B cell (primary cell): ENCODE measurements around the gene SNCA. TPM values are rescaled to one million over a fixed set of nuclear protein-coding genes. Genes with fewer than 3 reads are reported as not detected.
A peak's percentile ranks its signal among the peaks of the same experiment; 100 is the strongest.

Source experiments
- ATAC-seq: fragments of 200-7000 bp; cut with Tn5 transposase; one replicate; pipeline ENCODE4 v1.10.0; 2021; ENCODE audit warnings: low read depth, mild to moderate bottlenecking, moderate number of reproducible peaks, moderate library complexity
- CTCF ChIA-PET: fragments of 350-600 bp; sonication (Branson Sonifier 250); formaldehyde crosslinking; loops from one replicate; lab custom pipeline; 2021; ENCODE audit warnings: antibody characterized with exemption, inconsistent platforms; lab: Charles Lee
- POLR2A ChIA-PET: fragments of 350-600 bp; sonication (Branson Sonifier 250); formaldehyde crosslinking; loops from one replicate; lab custom pipeline; 2021; ENCODE audit warnings: antibody characterized with exemption; lab: Charles Lee
- DNase-seq: peaks from one replicate; pipeline ENCODE4 v3.0.0; 2013
- H2AFZ ChIP-seq: 2 replicates; pipeline ENCODE4 v1.6.1; 2012; ENCODE audit warnings: mild to moderate bottlenecking, low read depth, low read length; ENCODE audit not compliant: insufficient read depth, poor library complexity, severe bottlenecking
- H3K27ac ChIP-seq, 2 donors: 1 replicate in 1 of 2; 2 replicates in 1 of 2; pipeline ENCODE4 v1.5.1; 2012 to 2013; ENCODE audit warnings: low read length in 2 of 2, mild to moderate bottlenecking in 2 of 2, moderate library complexity in 1 of 2
- H3K27me3 ChIP-seq, 4 experiments: fragments of 200-600 bp in 1 of 4; sonication (generic) in 1 of 4; replicated peaks in 1 of 4; 1 replicate in 2 of 4; 2 replicates in 2 of 4; pipeline versions ENCODE4 v1.6.1 to v1.7.0; 2013 to 2016; ENCODE audit warnings: low read length in 3 of 4, mild to moderate bottlenecking in 2 of 4, mixed read lengths in 1 of 4, moderate library complexity in 1 of 4; ENCODE audit not compliant: insufficient read depth in 4 of 4, control insufficient read depth in 3 of 4; ENCODE audit errors: control extremely low read depth in 1 of 4
- H3K36me3 ChIP-seq, 2 experiments: replicated peaks in 1 of 2; 1 replicate in 1 of 2; 2 replicates in 1 of 2; pipeline versions ENCODE4 v1.6.1 to v1.7.1; 2013; ENCODE audit warnings: low read length in 1 of 2; ENCODE audit not compliant: insufficient read depth in 2 of 2, control insufficient read depth in 1 of 2; ENCODE audit errors: control extremely low read depth in 1 of 2, extremely low read depth in 1 of 2
- H3K4me1 ChIP-seq, 2 donors: fragments of 200-600 bp in 1 of 2; sonication (generic) in 1 of 2; 1 replicate in 1 of 2; 2 replicates in 1 of 2; pipeline versions ENCODE4 v1.5.1 to v1.6.1; 2013 to 2017; ENCODE audit warnings: low read length in 2 of 2; ENCODE audit not compliant: control insufficient read depth in 2 of 2, insufficient read depth in 2 of 2
- H3K4me2 ChIP-seq: replicated peaks from 2 replicates; pipeline ENCODE3; 2012; ENCODE audit warnings: mild to moderate bottlenecking, low read depth, low read length; ENCODE audit not compliant: poor library complexity, severe bottlenecking
- H3K4me3 ChIP-seq, 5 experiments: fragments of 200-600 bp in 1 of 5; sonication (generic) in 1 of 5; 1 replicate in 3 of 5; 2 replicates in 2 of 5; pipeline versions ENCODE4 v1.5.1 to v1.7.0; 2011 to 2016; ENCODE audit warnings: low read length in 4 of 5, mild to moderate bottlenecking in 4 of 5, low read depth in 2 of 5, control low read depth in 1 of 5, moderate library complexity in 1 of 5; ENCODE audit not compliant: insufficient read depth in 1 of 5; ENCODE audit errors: control extremely low read depth in 1 of 5, extremely low read depth in 1 of 5
- H3K79me2 ChIP-seq: fragments of 200-600 bp; sonication (generic); one replicate; pipeline ENCODE4 v1.6.0; 2016; ENCODE audit warnings: low read length; ENCODE audit not compliant: control insufficient read depth, insufficient read depth
- H3K9ac ChIP-seq: fragments of 200-600 bp; sonication (generic); 2 replicates; pipeline ENCODE4 v1.6.1; 2017; ENCODE audit warnings: mild to moderate bottlenecking, low read length, moderate library complexity
- H3K9me3 ChIP-seq, 3 donors: one replicate each; pipeline versions ENCODE4 v1.6.1 to v1.7.1; 2013; ENCODE audit warnings: low read length in 2 of 3; ENCODE audit not compliant: control insufficient read depth in 2 of 3, insufficient read depth in 1 of 3; ENCODE audit errors: control extremely low read depth in 1 of 3
- H4K20me1 ChIP-seq: 2 replicates; pipeline ENCODE4 v1.6.0; 2012; ENCODE audit warnings: mild to moderate bottlenecking, low read length; ENCODE audit not compliant: insufficient read depth, control insufficient read depth, poor library complexity, severe bottlenecking
- H3K27ac Mint-ChIP-seq: one replicate; pipeline ENCODE4 v1.8.0; 2021; ENCODE audit warnings: mixed read lengths
- H3K27me3 Mint-ChIP-seq: one replicate; pipeline ENCODE4 v1.8.0; 2021; ENCODE audit warnings: mixed read lengths
- H3K4me1 Mint-ChIP-seq: one replicate; pipeline ENCODE4 v1.8.0; 2021; ENCODE audit warnings: mixed read lengths
- H3K4me3 Mint-ChIP-seq: one replicate; pipeline ENCODE4 v1.8.0; 2021; ENCODE audit warnings: mixed read lengths
- H3K9me3 Mint-ChIP-seq: one replicate; pipeline ENCODE4 v1.8.0; 2022; ENCODE audit warnings: mixed read lengths; ENCODE audit not compliant: insufficient read depth
- EZH2 ChIP-seq: IDR thresholded peaks from 2 replicates; pipeline ENCODE4 v1.6.1; 2012; ENCODE audit warnings: borderline replicate concordance, low read depth, mild to moderate bottlenecking, moderate library complexity, low read length; ENCODE audit not compliant: insufficient read depth, poor library complexity, severe bottlenecking
- WGBS: methylation state at CpG from one replicate; pipeline ENCODE4 v1.1.5; 2013; ENCODE audit warnings: missing lambda C conversion rate; ENCODE audit not compliant: insufficient coverage; 5-methylcytosine and 5-hydroxymethylcytosine counted together
- intact Hi-C: fragments of 100-400 bp; cut with micrococcal nuclease; formaldehyde crosslinking; loops from one replicate; pipeline ENCODE4 v1.10.0; 2022
- polyA plus RNA-seq: library from polyadenylated mRNA; depleted of rRNA; stranded (reverse); fragments of >200 nt; gene quantifications from 2 replicates; pipeline ENCODE4 v1.2.3, GENCODE V29; 2012
- total RNA-seq, 2 donors: library from RNA; stranded (reverse); fragments of 120-200 nt in 1 of 2; gene quantifications; 1 replicate in 1 of 2; 2 replicates in 1 of 2; pipeline versions ENCODE4 v1.2.3 to v1.2.4, GENCODE V29; 2013 to 2022
- TF ChIP-seq, protein P1 (sequence below): fragments of 200-600 bp; IDR thresholded peaks from one replicate; pipeline ENCODE4 v1.8.0; 2022; ENCODE audit warnings: antibody characterized with exemption, mild to moderate bottlenecking

Gene SNCA
- total and polyA plus RNA-seq, 2 donors (not counting 1 experiment from before 2014, with no cell fraction given), result 0.48 to 1.3 TPM

GRCh38 chr4:89836031-89836745, 773 bp downstream of the SNCA start:
- Mint-ChIP-seq H3K4me1 (peaks cover 19% of the 10 kb centered on the region), H3K4me3 (peak overlapping the region; percentile 75), H3K27ac (no peak overlapping the region), H3K27me3 (peaks cover 44% of the 10 kb centered on the region), H3K9me3 (no peaks in the 10 kb centered on the region)
- H3K4me2 ChIP-seq, result peak overlapping the region; percentile 88
- no peak for TF ChIP-seq EZH2
- TF ChIP-seq, protein P1, sequence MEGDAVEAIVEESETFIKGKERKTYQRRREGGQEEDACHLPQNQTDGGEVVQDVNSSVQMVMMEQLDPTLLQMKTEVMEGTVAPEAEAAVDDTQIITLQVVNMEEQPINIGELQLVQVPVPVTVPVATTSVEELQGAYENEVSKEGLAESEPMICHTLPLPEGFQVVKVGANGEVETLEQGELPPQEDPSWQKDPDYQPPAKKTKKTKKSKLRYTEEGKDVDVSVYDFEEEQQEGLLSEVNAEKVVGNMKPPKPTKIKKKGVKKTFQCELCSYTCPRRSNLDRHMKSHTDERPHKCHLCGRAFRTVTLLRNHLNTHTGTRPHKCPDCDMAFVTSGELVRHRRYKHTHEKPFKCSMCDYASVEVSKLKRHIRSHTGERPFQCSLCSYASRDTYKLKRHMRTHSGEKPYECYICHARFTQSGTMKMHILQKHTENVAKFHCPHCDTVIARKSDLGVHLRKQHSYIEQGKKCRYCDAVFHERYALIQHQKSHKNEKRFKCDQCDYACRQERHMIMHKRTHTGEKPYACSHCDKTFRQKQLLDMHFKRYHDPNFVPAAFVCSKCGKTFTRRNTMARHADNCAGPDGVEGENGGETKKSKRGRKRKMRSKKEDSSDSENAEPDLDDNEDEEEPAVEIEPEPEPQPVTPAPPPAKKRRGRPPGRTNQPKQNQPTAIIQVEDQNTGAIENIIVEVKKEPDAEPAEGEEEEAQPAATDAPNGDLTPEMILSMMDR, result no peak
- ATAC-seq (no peak), DNase-seq (peak; percentile 11)
- H3K9ac ChIP-seq, result peak overlapping the region; percentile 56
- H2AFZ ChIP-seq, result peak overlapping the region; percentile 43
- peaks cover 0 to 31% (median 28%) of the 10 kb centered on the region in 4 experiments for H3K27me3 ChIP-seq
- no peaks in the 10 kb centered on the region for H3K79me2 ChIP-seq
- peak overlapping the region in 4 of 5 experiments; percentile 34 to 55 (median 54) for H3K4me3 ChIP-seq
- no peak overlapping the region for H3K27ac ChIP-seq
- H3K4me1 ChIP-seq, result peaks cover 22 to 24% of the 10 kb centered on the region in 2 donors
- POLR2A ChIA-PET, result no interaction called here
- CTCF ChIA-PET, result no interaction called here
- peaks cover 0 to 15% (median 0%) of the 10 kb centered on the region in 3 donors for H3K9me3 ChIP-seq
- WGBS, result 5% methylated on average over 30 of the region's 33 CpGs
- no peaks in the 10 kb centered on the region for H3K36me3 ChIP-seq
- H4K20me1 ChIP-seq, result no peaks in the 10 kb centered on the region
- intact Hi-C loops, result no loop called here

- Histone ChIP-seq H3K36me3 (no peaks in the 10 kb centered on the region), H4K20me1 (no peaks in the 10 kb centered on the region), H3K9me3 (peaks cover 0 to 15% (median 0%) of the 10 kb centered on the region in 3 donors), H3K4me2 (no peak overlapping the region), H2AFZ (no peak overlapping the region), H3K4me3 (no peak overlapping the region), H3K9ac (no peak overlapping the region), H3K27ac (no peak overlapping the region), H3K27me3 (peaks cover 0 to 28% (median 28%) of the 10 kb centered on the region in 4 experiments), H3K79me2 (no peaks in the 10 kb centered on the region), H3K4me1 (peaks cover 22 to 24% of the 10 kb centered on the region in 2 donors)
- WGBS, result 100% methylated on average over 1 of the region's 1 CpG
- Mint-ChIP-seq H3K27ac (no peak overlapping the region), H3K4me1 (peaks cover 19% of the 10 kb centered on the region), H3K9me3 (no peaks in the 10 kb centered on the region), H3K27me3 (peaks cover 39% of the 10 kb centered on the region), H3K4me3 (peak overlapping the region; percentile 75)
- ChIA-PET CTCF (no interaction called here), POLR2A (no interaction called here)
- TF ChIP-seq, protein P1, result no peak
- ATAC-seq (no peak), DNase-seq (no peak)
- intact Hi-C loops, result no loop called here
Measured at GRCh38 chr4:89835413-89835812, 1.5 kb downstream of the SNCA start.
